ENCODE results near the gene PARVG.

PARVG gene

GRCh38 chr22:44155115-44155514 is 25.6 kb upstream of the PARVG start:
- no peak for DNase-seq

- no peak for DNase-seq
Measured at GRCh38 chr22:44157916-44158618, 22.7 kb upstream of the PARVG start.

- DNase-seq = no peak
Measured at GRCh38 chr22:44158816-44159215, 21.9 kb upstream of the PARVG start.

GRCh38 chr22:44159221-44159620 is 21.5 kb upstream of the PARVG start:
- no peak for DNase-seq

GRCh38 chr22:44159811-44160210 is 20.9 kb upstream of the PARVG start:
- DNase-seq = no peak

- no peak for DNase-seq
Measured at GRCh38 chr22:44160421-44160820, 20.3 kb upstream of the PARVG start.

- DNase-seq = no peak
Measured at GRCh38 chr22:44161673-44162072, 19.1 kb upstream of the PARVG start.

GRCh38 chr22:44162960-44163359 is 17.8 kb upstream of the PARVG start:
- DNase-seq = no peak

- no peak for DNase-seq
Measured at GRCh38 chr22:44163536-44163935, 17.2 kb upstream of the PARVG start.

GRCh38 chr22:44164031-44164430 is 16.7 kb upstream of the PARVG start:
- no peak for DNase-seq

GRCh38 chr22:44165286-44165874 is 15.3 kb upstream of the PARVG start:
- no peak for DNase-seq

- no peak for DNase-seq
Measured at GRCh38 chr22:44166498-44167276, 14.0 kb upstream of the PARVG start.

- DNase-seq = no peak
Measured at GRCh38 chr22:44167501-44167900, 13.2 kb upstream of the PARVG start.

- no peak for DNase-seq
Measured at GRCh38 chr22:44168206-44168605, 12.5 kb upstream of the PARVG start.

GRCh38 chr22:44170470-44170869 is 10.3 kb upstream of the PARVG start:
- no peak for DNase-seq

GRCh38 chr22:44171561-44171960 is 9.2 kb upstream of the PARVG start:
- DNase-seq = no peak

- DNase-seq = no peak
Measured at GRCh38 chr22:44172370-44173108, 8.2 kb upstream of the PARVG start.

GRCh38 chr22:44173154-44173553 is 7.6 kb upstream of the PARVG start:
- DNase-seq = no peak

- DNase-seq = no peak
Measured at GRCh38 chr22:44175676-44176075, 5.0 kb upstream of the PARVG start.

GRCh38 chr22:44179196-44179988 is 1.3 kb upstream of the PARVG start:
- no peak for DNase-seq

- no peak for DNase-seq
Measured at GRCh38 chr22:44179989-44180705, 578 bp upstream of the PARVG start.

Measured in CD4-positive, alpha-beta T cell treated with Interleukin-17A for 4 hours (primary cell).